Measurements from ENCODE around the gene AK8.

DNA sequence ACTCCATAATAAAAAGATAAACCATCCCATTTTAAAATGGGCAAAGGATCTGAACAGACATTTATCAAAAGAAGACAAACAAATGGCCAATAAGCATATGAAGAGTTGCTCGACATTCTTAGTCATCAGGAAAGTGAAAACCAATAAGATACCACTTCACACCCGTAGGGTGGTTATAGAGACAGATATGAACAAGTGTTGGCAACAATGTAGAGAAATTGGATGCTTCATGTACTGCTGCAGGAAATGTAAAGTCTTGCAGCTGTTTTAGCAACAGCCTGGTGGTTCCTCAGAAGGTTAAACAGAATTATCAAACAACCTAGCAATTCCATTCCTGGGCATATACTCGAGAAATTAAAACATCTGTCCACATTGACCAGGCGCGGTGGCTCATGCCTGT lies 165.3 kb downstream of the AK8 start:
- no peak for TF ChIP-seq CTCF (IDR thresholded peaks at IDR 0.05)
- TF ChIP-seq POLR2AphosphoS5 (IDR thresholded peaks at IDR 0.05), result no peak
- TF ChIP-seq POLR2A (IDR thresholded peaks at IDR 0.05), result no peak

Data from stomach (tissue), 4 donors.